Pancreas (tissue), 10 donors: ENCODE results near the gene IQSEC1. TPM values are rescaled to one million over a fixed set of nuclear protein-coding genes. Genes with fewer than 3 reads are reported as not detected.
A peak's percentile ranks its signal among the peaks of the same experiment; 100 is the strongest.

ENCODE experiments used
- ATAC-seq, 4 donors: fragments of 200-7000 bp; cut with Tn5 transposase; one replicate each; pipeline versions ENCODE4 v1.8.0 to v1.9.1; 2020; ENCODE audit warnings: mild to moderate bottlenecking in 4 of 4, moderate library complexity in 4 of 4
- DNase-seq, 6 donors: peaks; one replicate each; pipeline ENCODE4 v3.0.0-alpha.2; 2020
- FAIRE-seq: peaks from 2 replicates; lab custom pipeline; 2012; peaks lifted over from hg19 to GRCh38; lab: Jason Lieb, UNC
- H3K27ac ChIP-seq, 4 donors: fragments of 200-600 bp; sonication (generic); 1 replicate in 3 of 4; 2 replicates in 1 of 4; pipeline versions ENCODE4 v1.5.0 to v1.8.0; 2020
- H3K27me3 ChIP-seq, 4 donors: fragments of 200-600 bp; one replicate each; pipeline ENCODE4 v1.8.0; 2021
- H3K36me3 ChIP-seq, 3 donors: fragments of 200-600 bp; sonication (generic) in 1 of 3; one replicate each; pipeline versions ENCODE4 v1.5.0 to v1.8.0; 2020 to 2021
- H3K4me1 ChIP-seq, 3 donors: fragments of 200-600 bp; one replicate each; pipeline ENCODE4 v1.8.0; 2021
- H3K4me3 ChIP-seq, 4 donors: fragments of 200-600 bp; sonication (generic) in 2 of 4; one replicate each; pipeline versions ENCODE4 v1.5.0 to v1.8.0; 2020 to 2021
- H3K9me3 ChIP-seq, 4 donors: fragments of 200-600 bp; one replicate each; pipeline ENCODE4 v1.8.0; 2021
- CTCF ChIP-seq, 4 donors: fragments of 200-600 bp; sonication (generic) in 3 of 4; IDR thresholded peaks; one replicate each; pipeline versions ENCODE4 v1.5.0 to v1.8.0; 2021; ENCODE audit warnings: antibody characterized with exemption in 4 of 4
- WGBS, 2 donors: extraction: QIAGEN DNeasy Blood & Tissue Kit; methylation state at CpG; one replicate each; pipeline ENCODE4 v1.1.7; 2013; 5-methylcytosine and 5-hydroxymethylcytosine counted together
- intact Hi-C, 3 donors: fragments of 100-400 bp; cut with DNase I; formaldehyde crosslinking; loops; one replicate each; pipeline versions ENCODE4 v1.11.1 to v1.14.2; 2022
- polyA plus RNA-seq, 2 donors: library from polyadenylated mRNA; stranded (reverse); fragments of 200-250 nt; gene quantifications; one replicate each; pipeline ENCODE4 v1.2.3, GENCODE V29; 2013
- total RNA-seq, 6 donors: library from RNA; stranded (reverse); fragmentation: NEBNext Ultra II Directional in 4 of 6; extraction: Animal tissue kit (Norgen Biotek cat#: 25700) in 4 of 6; gene quantifications; one replicate each; pipeline versions ENCODE4 v1.2.1 to v1.2.4, GENCODE V29; 2021 to 2023
- donor health status: healthy with polysubstance abuse.
- donor health status: DM: no; HTN: no; CAD: no; lungs with moderate emphysema.
- donor health status: DM: no; HTN: no; CAD: no.
- donor health status: control.
- donor health status: control.
- donor health status: Bipolar disorder and iron deficiency.
- donor health status: DM: yes; HTN: yes; CAD: no.
- donor health status: DM: no; HTN: no; CAD: no.
- donor health status: DM: no; HTN: no; CAD: no.
- donor health status: DM: yes; HTN: yes; CAD: no.

IQSEC1 gene
- total and polyA plus RNA-seq, 8 donors, result 15.0 to 27.9 (median 23.1) TPM

DNA sequence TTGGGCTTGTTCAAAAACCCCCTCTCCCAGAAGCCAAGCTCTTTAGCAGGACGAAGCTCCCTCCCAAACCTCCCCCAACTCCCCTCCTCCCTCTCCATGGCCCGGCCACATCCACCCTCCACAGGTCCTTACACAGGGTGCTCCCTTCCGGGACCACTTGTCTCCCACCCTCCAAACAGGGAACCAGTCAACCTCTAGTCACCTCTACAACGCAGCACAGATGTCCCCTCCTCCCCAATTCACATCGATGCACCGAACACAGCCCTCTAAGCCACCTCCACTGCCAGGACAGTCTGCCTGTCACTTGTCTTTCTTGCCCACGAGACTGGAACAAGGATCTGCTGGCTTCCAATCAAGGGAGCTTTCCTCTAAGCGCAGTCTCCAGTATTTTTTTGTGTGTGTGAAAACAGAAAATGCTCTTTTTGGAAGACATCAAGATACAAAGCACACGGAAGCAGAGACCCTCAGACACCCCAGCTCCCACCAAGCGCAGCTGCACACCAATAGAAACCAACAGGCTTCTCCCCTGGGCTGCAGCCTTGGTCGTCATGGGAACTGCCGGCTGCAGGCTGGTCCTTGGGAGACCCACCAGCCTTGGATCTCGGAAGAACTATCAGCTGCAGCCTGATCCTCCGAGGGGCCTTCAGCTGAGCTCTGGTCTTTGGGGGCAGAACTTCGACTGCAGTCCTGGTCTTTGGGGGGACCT, 26.5 kb downstream of the IQSEC1 start:
- no peak for FAIRE-seq
- TF ChIP-seq CTCF (IDR thresholded peaks at IDR 0.05), result no peak
- DNase-seq, result peak in 1 of 6 donors; percentile 23
- H3K4me1 ChIP-seq, result no peaks in the 10 kb centered on the region
- no peak overlapping the region for H3K4me3 ChIP-seq
- ATAC-seq, result no peak
- WGBS, 2 donors, result 78 to 80% methylated on average over 15 of the region's 15 CpGs
- no peaks in the 10 kb centered on the region for H3K27me3 ChIP-seq
- intact Hi-C loops, result no loop called here
- no peaks in the 10 kb centered on the region for H3K9me3 ChIP-seq
- no peaks in the 10 kb centered on the region for H3K36me3 ChIP-seq
- no peak overlapping the region for H3K27ac ChIP-seq

- peak in 1 of 6 donors; percentile 53 for DNase-seq
Observed at GRCh38 chr3:13045904-13046568, 27.2 kb downstream of the IQSEC1 start.

DNA sequence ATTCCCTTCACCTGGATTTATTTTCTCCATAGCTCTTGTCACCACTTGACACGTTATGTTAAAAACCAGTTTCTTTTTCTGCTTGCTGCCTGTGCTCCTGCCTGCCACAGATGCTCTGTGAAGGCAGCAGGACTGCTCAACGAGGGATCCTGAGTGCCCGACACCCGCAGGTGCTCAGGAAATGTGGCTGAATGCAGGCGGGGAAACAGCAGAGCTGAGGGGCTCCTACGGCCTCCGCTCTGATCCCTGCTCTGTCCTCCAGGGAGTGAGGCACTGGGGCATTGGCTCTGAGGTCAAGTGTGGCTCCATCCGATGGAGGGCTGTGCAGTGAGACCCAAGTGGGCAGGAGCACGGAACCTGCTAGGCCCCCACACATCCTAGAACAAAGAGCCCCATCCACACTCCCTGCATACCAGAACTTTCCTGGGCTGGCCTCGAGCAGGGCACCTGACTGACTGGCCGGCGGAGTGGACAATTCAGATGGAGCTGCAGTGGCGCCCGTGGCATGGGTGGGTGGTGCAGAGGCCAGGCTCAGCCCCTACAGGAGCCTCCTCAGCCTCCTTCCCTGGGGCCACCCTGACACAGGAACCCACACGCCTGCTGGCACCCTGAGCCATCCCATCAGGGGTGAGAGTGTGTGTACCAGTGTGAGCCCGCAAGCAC, 27.9 kb downstream of the IQSEC1 start:
- no peak for FAIRE-seq
- no peaks in the 10 kb centered on the region for H3K36me3 ChIP-seq
- WGBS, 2 donors, result 84 to 88% methylated on average over 16 of the region's 16 CpGs

More at GRCh38 chr3:13045904-13046568, 27.2 kb downstream of the IQSEC1 start:
- WGBS, 2 donors, result 83 to 87% methylated on average over 22 of the region's 22 CpGs
- H3K9me3 ChIP-seq, result no peaks in the 10 kb centered on the region
- H3K4me3 ChIP-seq, result no peak overlapping the region
- H3K4me1 ChIP-seq, result no peaks in the 10 kb centered on the region
- ATAC-seq, result peak in 2 of 4 donors; percentile 65 to 75
- no peaks in the 10 kb centered on the region for H3K27me3 ChIP-seq
- FAIRE-seq, result no peak
- intact Hi-C loops, result no loop called here
- no peak overlapping the region for H3K27ac ChIP-seq
- no peaks in the 10 kb centered on the region for H3K36me3 ChIP-seq
- no peak for TF ChIP-seq CTCF (IDR thresholded peaks at IDR 0.05)

DNA sequence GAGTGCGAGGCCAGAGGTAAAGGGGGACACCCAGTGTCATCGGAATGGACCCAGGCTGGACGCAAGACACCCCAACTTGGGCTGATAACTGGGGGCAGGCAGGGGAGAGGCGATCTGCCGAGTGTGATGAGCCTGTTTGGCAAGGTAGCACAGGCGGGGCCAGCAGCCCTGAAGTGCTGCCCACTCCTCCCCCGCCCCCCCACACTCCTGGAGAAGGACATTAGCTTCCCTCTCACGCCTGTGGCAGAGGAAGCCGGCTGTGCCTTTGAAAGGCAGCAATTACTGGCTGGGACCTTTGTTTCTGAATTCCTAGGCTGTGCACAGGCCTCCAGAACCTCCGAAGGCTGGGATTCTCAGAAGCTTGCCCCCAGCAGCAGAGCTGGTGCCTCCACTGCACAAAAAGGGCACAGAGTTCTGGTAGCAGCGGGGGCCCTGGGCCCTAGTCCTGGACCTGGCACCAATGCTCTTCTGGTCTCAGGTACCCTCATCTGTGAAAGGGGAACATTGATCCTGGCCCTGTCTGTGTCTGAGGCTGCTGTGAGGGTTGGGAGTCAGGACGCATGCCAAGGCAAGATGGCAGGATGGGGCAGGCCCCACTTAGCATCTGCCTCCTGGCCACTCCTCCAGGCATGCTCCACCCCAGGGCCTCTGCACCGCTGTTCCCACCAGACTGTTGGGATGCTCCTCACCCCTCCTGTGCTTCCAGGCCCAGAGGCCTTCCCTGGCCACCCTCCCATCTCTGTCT, 28.6 kb downstream of the IQSEC1 start:
- DNase-seq (peak in 1 of 6 donors; percentile 41), FAIRE-seq (no peak), ATAC-seq (no peak)
- 83 to 90% methylated on average over 13 of the region's 13 CpGs for WGBS, 2 donors
- Histone ChIP-seq H3K4me1 (no peaks in the 10 kb centered on the region), H3K9me3 (no peaks in the 10 kb centered on the region), H3K27ac (no peak overlapping the region), H3K4me3 (no peak overlapping the region), H3K27me3 (no peaks in the 10 kb centered on the region), H3K36me3 (no peaks in the 10 kb centered on the region)
- intact Hi-C loops, result no loop called here
- TF ChIP-seq CTCF (IDR thresholded peaks at IDR 0.05), result no peak

More for the DNA sequence above, 27.9 kb downstream of the IQSEC1 start:
- ATAC-seq (no peak), DNase-seq (peak in 1 of 6 donors; percentile 35)
- Histone ChIP-seq H3K27ac (no peak overlapping the region), H3K4me3 (no peak overlapping the region), H3K27me3 (no peaks in the 10 kb centered on the region), H3K9me3 (no peaks in the 10 kb centered on the region), H3K4me1 (no peaks in the 10 kb centered on the region)
- intact Hi-C loops, result no loop called here
- no peak for TF ChIP-seq CTCF (IDR thresholded peaks at IDR 0.05)
